Activated T-helper 1 cell treated with Interleukin-2 at 50 U/mL for 16 hours (primary cell): ENCODE data around the gene PLPP2.
"Not testable (repeated sequence)": the region's sequence is repeated elsewhere in the genome, so short reads cannot be mapped to it uniquely, and the experiment has no call there.

Experiments used
- DNase-seq: peaks from one replicate; pipeline ENCODE4 v3.0.0-alpha.2; 2020; ENCODE audit warnings: low read depth

The PLPP2 gene

DNA sequence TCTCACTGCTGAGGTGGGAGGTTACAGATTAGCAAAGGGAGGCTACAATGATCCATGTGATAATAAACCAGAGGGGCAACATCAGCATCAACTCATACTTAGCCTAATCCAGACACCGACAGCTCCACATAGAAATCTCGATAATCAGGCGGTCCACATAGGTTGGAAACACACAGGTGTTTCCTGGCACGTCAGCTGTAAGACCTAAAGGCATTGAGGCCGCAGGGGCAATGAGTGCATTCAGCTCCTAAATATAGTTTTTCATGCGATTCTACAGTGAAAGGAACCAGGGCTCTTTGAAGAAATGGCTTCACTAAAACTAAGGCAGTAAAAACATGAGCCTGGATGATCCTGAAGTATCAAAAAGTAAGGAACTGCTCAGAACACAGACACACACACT lies 19.3 kb downstream of the PLPP2 start:
- DNase-seq: no peak

- not testable (repeated sequence) for DNase-seq
Measured at GRCh38 chr19:270766-271318, 20.4 kb downstream of the PLPP2 start.

DNA sequence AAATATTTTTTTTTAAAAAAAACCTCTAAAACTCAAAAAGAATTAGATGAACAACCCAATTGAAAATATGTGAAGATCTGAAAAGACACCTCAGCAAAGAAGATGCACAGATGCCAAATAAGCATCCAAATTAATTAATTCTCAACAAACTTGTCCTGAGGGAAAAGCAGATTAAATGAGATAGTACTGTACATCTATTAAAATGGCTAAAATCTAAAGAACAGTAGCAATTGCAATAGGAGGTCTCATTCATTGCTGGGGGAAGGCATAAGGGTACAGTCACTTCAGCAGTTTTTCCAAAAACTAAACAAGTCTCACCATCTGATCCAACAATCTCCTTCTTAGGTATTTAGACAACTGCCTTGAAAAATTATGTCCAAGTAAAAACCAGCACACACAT lies 22.0 kb downstream of the PLPP2 start:
- DNase-seq: no peak

GRCh38 chr19:262125-262524 lies 29.1 kb downstream of the PLPP2 start:
- no peak for DNase-seq

GRCh38 chr19:256804-257203 lies 34.4 kb downstream of the PLPP2 start:
- DNase-seq: not testable (repeated sequence)

GRCh38 chr19:252421-253186 lies 38.6 kb downstream of the PLPP2 start:
- DNase-seq: not testable (repeated sequence)

DNA sequence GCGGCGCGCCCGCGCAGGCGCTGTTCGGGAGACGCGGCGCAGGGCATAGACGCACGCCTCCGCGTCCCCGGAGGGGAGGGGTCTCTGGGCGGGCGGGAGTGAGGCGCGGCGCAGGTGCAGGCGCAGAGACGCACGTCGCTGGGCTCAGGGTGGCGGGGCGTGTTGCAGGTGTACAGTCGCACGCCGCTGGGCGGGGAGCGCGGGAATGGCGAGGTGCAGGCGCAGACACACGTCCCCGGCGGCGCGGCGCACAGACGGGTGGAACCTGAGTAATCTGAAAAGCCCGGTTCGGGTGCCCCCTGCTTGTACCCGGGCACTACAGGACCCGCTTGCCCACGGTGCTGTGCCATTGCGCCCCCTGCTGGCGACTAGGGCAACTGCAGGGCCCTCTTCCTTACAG lies 44.7 kb downstream of the PLPP2 start:
- no peak for DNase-seq

DNA sequence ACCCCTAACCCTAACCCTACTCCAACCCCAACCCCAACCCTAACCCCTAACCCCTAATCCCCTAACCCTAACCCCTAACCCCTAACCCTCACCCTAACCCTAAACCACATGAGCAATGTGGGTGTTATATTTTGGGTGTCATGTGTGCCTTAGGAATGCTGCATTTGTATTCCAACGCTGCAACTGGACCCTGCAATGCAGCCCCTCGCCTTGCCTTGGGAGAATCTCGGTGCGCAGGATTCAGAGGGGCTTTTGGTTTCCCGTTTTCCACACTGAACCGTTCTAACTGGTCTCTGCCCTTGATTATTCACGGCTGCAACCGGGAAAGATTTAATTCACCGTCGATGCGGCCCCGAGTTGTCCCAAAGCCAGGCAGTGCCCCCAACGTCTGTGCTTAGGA lies 45.3 kb downstream of the PLPP2 start:
- DNase-seq: not testable (repeated sequence)

DNA sequence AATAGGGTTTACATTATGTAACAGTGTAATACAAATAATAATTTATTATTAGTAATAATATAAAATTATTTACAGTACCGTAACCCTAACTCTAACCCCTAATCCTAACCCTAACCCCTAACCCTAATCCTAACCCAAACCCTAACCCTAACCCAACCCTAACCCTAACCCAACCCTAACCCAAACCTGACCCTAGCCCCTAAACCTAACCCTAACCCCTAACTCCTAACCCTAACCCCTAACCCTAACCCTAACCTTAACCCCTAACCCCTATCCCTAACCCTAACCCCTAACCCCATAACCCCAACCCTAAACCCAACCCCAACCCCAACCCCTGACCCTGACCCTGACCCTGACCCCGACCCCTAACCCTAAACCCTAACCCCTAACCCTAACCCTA lies 45.7 kb downstream of the PLPP2 start:
- DNase-seq: no peak
